HepG2 (cell line): Measurements from ENCODE around the gene HIPK4. TPM values are rescaled to one million over a fixed set of nuclear protein-coding genes. Genes with fewer than 3 reads are reported as not detected.
A peak's percentile ranks its signal among the peaks of the same experiment; 100 is the strongest.

Experiments
- CHD2 ChIP-seq: IDR thresholded peaks from 2 replicates; pipeline ENCODE4 v1.6.1; 2011; ENCODE audit warnings: low read depth, low read length, improper control_type of control experiment
- ETV5 ChIP-seq: IDR thresholded peaks from 2 replicates; pipeline ENCODE4 v1.6.1; 2018; ENCODE audit warnings: missing biosample characterization, missing genetic modification reagents, inconsistent platforms, borderline replicate concordance
- EZH2 ChIP-seq: conservative IDR thresholded peaks from 2 replicates; pipeline ENCODE4 v1.6.1; 2012; ENCODE audit warnings: mild to moderate bottlenecking, low read depth, low read length, moderate library complexity
- FOSL1 ChIP-seq: sonication (generic); formaldehyde crosslinking; IDR thresholded peaks from 2 replicates; pipeline ENCODE4 v1.9.0; 2021; ENCODE audit warnings: missing genetic modification reagents, borderline replicate concordance
- MED8 ChIP-seq: sonication (generic); formaldehyde crosslinking; IDR thresholded peaks from 2 replicates; pipeline ENCODE4 v1.8.1; 2023; ENCODE audit warnings: mild to moderate bottlenecking, missing genetic modification reagents; ENCODE audit not compliant: insufficient replicate concordance
- NRL ChIP-seq: sonication (generic); formaldehyde crosslinking; IDR thresholded peaks from 2 replicates; pipeline ENCODE4 v1.5.0; 2020; ENCODE audit warnings: missing genetic modification reagents, mild to moderate bottlenecking, moderate library complexity, borderline replicate concordance
- PHF21A ChIP-seq: sonication (generic); formaldehyde crosslinking; IDR thresholded peaks from 2 replicates; pipeline ENCODE4 v1.5.0; 2020; ENCODE audit warnings: mild to moderate bottlenecking, missing genetic modification reagents
- RFX5 ChIP-seq: IDR thresholded peaks from 2 replicates; pipeline ENCODE4 v1.6.1; 2011; ENCODE audit warnings: low read depth, low read length, improper control_type of control experiment
- SIN3A ChIP-seq: IDR thresholded peaks from 2 replicates; pipeline ENCODE4 v1.6.1; 2011; ENCODE audit warnings: low read depth, mild to moderate bottlenecking, control low read depth, low read length, borderline replicate concordance
- SMAD3 ChIP-seq: sonication (generic); formaldehyde crosslinking; IDR thresholded peaks from 2 replicates; pipeline ENCODE4 v1.4.0; 2020; ENCODE audit warnings: missing genetic modification reagents
- SRSF1 ChIP-seq: fragments of 200-400 bp; formaldehyde crosslinking; optimal IDR thresholded peaks from 2 replicates; pipeline ENCODE3; 2017; ENCODE audit warnings: mild to moderate bottlenecking, low read depth, low read length, moderate library complexity
- SRSF4 ChIP-seq: fragments of 200-400 bp; formaldehyde crosslinking; IDR thresholded peaks from one replicate; pipeline ENCODE4 v1.6.1; 2018; ENCODE audit warnings: mild to moderate bottlenecking, low read depth, low read length, moderate library complexity; ENCODE audit not compliant: poor library complexity, severe bottlenecking
- TGIF2 ChIP-seq: IDR thresholded peaks from 2 replicates; pipeline ENCODE4 v1.6.1; 2016; ENCODE audit warnings: control low read depth, missing compliant biosample characterization
- ZBTB7A ChIP-seq: sonication (generic); formaldehyde crosslinking; IDR thresholded peaks from 2 replicates; pipeline ENCODE4 v1.8.0; 2022; ENCODE audit warnings: mild to moderate bottlenecking, missing genetic modification reagents
- ZNF12 ChIP-seq: sonication (generic); formaldehyde crosslinking; IDR thresholded peaks from 2 replicates; pipeline ENCODE4 v1.5.0; 2020; ENCODE audit warnings: missing genetic modification reagents
- ZNF121 ChIP-seq: sonication (generic); formaldehyde crosslinking; IDR thresholded peaks from 2 replicates; pipeline ENCODE4 v1.5.0; 2020; ENCODE audit warnings: mild to moderate bottlenecking, missing genetic modification reagents
- ZNF225 ChIP-seq: sonication (generic); formaldehyde crosslinking; IDR thresholded peaks from 2 replicates; pipeline ENCODE4 v1.4.0; 2020; ENCODE audit warnings: mild to moderate bottlenecking, missing genetic modification reagents
- ZNF605 ChIP-seq: sonication (generic); formaldehyde crosslinking; IDR thresholded peaks from 2 replicates; pipeline ENCODE4 v1.8.0; 2022; ENCODE audit warnings: mild to moderate bottlenecking, missing genetic modification reagents
- ZNF607 ChIP-seq: sonication (generic); formaldehyde crosslinking; IDR thresholded peaks from 2 replicates; pipeline ENCODE4 v1.5.1; 2020; ENCODE audit warnings: missing genetic modification reagents, mild to moderate bottlenecking, borderline replicate concordance
- ZSCAN9 ChIP-seq: IDR thresholded peaks from 2 replicates; pipeline ENCODE4 v1.6.1; 2016; ENCODE audit warnings: borderline replicate concordance
- polyA plus RNA-seq, 8 experiments: library from polyadenylated mRNA; depleted of rRNA in 3 of 8; stranded (reverse) in 7 of 8; unstranded in 1 of 8; fragments of >200 nt; fragmentation: Illumina TruSeq in 4 of 8; extraction: Trizol in 4 of 8; gene quantifications; 2 replicates each; pipeline versions ENCODE4 v1.2.1 to v1.2.3, GENCODE V29; 2011 to 2016; ENCODE audit warnings: low read depth in 4 of 8, missing spikeins in 1 of 8, mixed read lengths in 1 of 8; ENCODE audit not compliant: insufficient read depth in 1 of 8
- total RNA-seq, 5 experiments: library from RNA; depleted of rRNA; stranded (reverse); fragments of >200 nt; fragmentation: Illumina TruSeq; extraction: Trizol; gene quantifications; 2 replicates each; pipeline ENCODE4 v1.2.3, GENCODE V29; 2016; ENCODE audit warnings: low read depth in 1 of 5
- TF ChIP-seq, protein P1 (sequence below): sonication (generic); formaldehyde crosslinking; IDR thresholded peaks from 2 replicates; pipeline ENCODE4 v1.8.1; 2022; ENCODE audit warnings: low read depth, mild to moderate bottlenecking, missing genetic modification reagents
- TF ChIP-seq, protein P2 (sequence below): sonication (generic); formaldehyde crosslinking; IDR thresholded peaks from 2 replicates; pipeline ENCODE4 v1.4.0; 2020; ENCODE audit warnings: missing genetic modification reagents, mild to moderate bottlenecking, borderline replicate concordance

Gene HIPK4
- total and polyA plus RNA-seq, 2 of the 13 experiments (the other 11 are each of a cell fraction or from before 2014, with no cell fraction given), result 0.03 TPM; not detected in 1

DNA sequence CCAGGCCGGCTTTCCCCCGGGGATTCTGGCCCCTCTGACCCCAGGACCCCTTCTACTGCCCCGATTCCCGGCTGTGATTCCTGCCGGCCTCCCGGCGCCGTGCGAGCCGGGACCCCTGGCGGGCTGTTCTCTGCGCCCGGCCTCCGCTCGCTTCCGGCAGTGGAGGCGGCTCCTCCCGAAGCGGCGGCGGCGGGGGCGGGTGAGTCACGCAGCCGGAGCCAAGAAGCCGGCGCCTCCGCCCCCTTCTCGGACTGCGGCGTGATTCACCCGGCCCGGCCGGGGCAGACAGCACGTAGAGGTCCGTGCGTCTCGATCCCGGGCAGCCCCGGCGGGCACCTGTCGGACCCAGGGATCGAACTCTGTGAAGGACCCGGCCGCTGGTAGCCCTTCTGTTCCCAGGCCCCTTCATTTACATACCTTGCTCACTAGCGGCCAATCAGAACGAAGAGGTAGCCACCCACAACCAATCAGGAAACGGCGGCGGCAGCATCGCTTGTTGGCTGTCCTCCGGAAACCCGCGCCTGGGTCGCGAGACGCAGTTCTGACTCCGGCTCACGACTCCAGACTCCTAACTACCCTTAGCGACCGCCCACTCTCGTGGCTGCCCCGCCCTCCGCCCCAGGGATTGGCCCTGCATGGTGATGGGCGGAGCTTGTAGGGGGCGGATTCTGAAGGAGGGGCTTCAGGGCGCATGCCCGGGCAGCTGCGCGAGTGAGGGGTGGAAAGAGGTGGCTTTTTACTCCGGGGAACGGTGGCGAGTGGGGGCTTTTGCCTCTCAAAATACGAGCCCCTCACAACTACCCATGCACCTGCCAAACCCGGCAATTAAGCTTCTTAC, 35.7 kb upstream of the HIPK4 start, which contains the start of gene SERTAD1 (continued):
- TF ChIP-seq, protein P1, sequence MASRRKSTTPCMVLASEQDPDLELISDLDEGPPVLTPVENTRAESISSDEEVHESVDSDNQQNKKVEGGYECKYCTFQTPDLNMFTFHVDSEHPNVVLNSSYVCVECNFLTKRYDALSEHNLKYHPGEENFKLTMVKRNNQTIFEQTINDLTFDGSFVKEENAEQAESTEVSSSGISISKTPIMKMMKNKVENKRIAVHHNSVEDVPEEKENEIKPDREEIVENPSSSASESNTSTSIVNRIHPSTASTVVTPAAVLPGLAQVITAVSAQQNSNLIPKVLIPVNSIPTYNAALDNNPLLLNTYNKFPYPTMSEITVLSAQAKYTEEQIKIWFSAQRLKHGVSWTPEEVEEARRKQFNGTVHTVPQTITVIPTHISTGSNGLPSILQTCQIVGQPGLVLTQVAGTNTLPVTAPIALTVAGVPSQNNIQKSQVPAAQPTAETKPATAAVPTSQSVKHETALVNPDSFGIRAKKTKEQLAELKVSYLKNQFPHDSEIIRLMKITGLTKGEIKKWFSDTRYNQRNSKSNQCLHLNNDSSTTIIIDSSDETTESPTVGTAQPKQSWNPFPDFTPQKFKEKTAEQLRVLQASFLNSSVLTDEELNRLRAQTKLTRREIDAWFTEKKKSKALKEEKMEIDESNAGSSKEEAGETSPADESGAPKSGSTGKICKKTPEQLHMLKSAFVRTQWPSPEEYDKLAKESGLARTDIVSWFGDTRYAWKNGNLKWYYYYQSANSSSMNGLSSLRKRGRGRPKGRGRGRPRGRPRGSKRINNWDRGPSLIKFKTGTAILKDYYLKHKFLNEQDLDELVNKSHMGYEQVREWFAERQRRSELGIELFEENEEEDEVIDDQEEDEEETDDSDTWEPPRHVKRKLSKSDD (CRISPR knock-in tag), result no peak
- TF ChIP-seq NRL (CRISPR knock-in tag) (no peak; the same call in 1 of the 2 replicates), SMAD3 (CRISPR knock-in tag) (no peak; the same call in 1 of the 2 replicates), ZBTB7A (CRISPR knock-in tag) (peak; percentile 52; the same call in 1 of the 2 replicates), ZNF121 (CRISPR knock-in tag) (peak; percentile 31; the same call in 1 of the 2 replicates), CHD2 (peak; percentile 54; the same call in 1 of the 2 replicates), ZNF607 (CRISPR knock-in tag) (peak; percentile 19; the same call in 1 of the 2 replicates), RFX5 (peak; percentile 94), ETV5 (CRISPR knock-in tag) (no peak; the same call in 1 of the 2 replicates), MED8 (CRISPR knock-in tag) (peak; percentile 10), PHF21A (CRISPR knock-in tag) (peak; percentile 84), TGIF2 (no peak), EZH2 (no peak), SRSF1 (peak; percentile 81), FOSL1 (CRISPR knock-in tag) (no peak; the same call in 1 of the 2 replicates), SRSF4 (no peak), SIN3A (peak; percentile 35; the same call in 1 of the 2 replicates), ZNF225 (peak; percentile 63; the same call in 1 of the 2 replicates), ZNF605 (CRISPR knock-in tag) (peak; percentile 67), ZSCAN9 (CRISPR knock-in tag) (0 out of 2 replicates have a peak, but pooled peaks have one; percentile 29), ZNF12 (CRISPR knock-in tag) (peak; percentile 69; the same call in 1 of the 2 replicates)
- TF ChIP-seq, protein P2, sequence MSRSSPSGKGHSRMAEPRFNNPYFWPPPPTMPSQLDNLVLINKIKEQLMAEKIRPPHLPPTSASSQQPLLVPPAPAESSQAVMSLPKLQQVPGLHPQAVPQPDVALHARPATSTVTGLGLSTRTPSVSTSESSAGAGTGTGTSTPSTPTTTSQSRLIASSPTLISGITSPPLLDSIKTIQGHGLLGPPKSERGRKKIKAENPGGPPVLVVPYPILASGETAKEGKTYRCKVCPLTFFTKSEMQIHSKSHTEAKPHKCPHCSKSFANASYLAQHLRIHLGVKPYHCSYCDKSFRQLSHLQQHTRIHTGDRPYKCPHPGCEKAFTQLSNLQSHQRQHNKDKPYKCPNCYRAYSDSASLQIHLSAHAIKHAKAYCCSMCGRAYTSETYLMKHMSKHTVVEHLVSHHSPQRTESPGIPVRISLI (CRISPR knock-in tag), result peak; percentile 37; the same call in 1 of the 2 replicates
